ENCODE results near the gene HOMER2.
"Not testable (repeated sequence)": the region's sequence is repeated elsewhere in the genome, so short reads cannot be mapped to it uniquely, and the experiment has no call there.

The HOMER2 gene

DNA sequence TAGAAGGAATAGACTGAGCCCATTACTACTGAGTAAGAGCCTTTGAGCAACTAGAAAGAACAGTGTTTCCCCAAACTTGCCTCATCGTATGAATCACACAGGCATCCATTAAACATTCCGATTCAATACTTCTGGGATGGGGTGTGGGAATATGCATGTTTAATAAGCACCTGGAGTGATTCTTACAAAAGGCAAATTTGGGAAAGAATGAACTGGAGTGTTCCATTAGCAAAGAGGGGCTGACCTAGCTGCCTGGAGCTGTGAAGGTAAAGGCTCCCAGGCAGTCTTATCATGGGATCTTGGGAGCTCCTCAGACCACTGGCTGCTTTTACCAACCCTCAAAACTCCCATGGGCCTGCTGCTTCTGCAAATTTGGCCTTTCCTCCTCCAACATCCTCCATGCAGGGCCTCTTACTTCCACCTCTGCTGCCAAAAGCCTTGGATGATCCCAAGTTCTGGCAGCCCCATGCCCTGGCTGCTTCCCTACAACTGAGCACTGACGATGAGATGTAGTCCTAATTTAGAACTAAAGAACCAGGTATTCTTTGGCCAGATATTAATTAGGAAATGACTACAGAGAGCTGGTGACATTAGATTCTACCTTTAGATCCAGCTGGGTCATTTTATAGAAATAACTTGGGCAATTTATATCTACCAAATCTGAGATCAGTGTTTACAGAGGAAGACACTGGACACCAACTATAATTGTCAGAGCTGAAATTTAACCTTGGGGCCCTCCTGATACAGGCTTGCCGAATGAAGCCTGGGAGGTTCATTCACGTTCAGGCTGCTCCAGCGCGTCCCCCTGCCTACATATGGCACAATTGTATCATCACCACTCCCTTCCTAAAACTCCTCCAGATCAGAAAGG lies 11.2 kb upstream of the HOMER2 start:
- DNase-seq: no peak

DNA sequence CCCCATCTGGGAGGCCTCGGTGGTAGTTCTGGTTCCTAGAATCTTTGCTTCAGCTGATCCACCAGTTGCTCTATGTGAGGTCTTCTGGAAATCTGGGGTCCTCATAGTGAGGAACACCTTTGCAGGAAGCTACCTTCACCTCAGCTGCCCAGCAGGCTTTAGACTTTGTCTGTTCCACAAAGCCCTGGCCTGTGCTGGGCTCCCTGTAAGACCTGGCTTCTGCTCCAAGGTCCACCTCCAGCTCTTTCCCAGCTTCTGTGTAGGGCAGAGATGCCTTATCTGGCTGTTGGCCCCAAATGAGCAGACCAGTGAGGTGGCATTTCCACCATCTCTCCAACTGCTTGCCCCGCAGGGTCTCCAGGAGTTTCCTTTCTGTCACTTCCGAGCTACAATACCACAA lies 8.2 kb upstream of the HOMER2 start:
- no peak for DNase-seq

DNA sequence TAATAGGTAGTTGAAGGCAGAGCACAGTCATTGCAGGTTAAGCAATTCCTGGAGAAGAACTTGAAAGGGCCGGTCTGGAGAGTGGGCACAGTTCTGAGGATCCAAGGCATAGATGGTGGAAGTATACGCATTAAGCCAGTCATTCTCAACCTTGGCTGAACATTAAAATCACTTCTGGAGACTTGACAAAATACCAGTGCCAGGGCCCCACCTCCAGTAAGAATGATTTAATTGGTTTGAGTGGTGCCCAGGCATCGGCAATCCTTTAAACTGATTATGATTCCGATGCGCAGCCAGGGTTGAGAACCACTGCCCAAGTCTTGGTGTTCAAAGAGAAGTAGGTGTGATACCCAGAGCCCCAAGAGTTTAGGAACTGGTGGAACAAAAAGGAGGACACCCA lies 6.9 kb upstream of the HOMER2 start:
- no peak for DNase-seq

DNA sequence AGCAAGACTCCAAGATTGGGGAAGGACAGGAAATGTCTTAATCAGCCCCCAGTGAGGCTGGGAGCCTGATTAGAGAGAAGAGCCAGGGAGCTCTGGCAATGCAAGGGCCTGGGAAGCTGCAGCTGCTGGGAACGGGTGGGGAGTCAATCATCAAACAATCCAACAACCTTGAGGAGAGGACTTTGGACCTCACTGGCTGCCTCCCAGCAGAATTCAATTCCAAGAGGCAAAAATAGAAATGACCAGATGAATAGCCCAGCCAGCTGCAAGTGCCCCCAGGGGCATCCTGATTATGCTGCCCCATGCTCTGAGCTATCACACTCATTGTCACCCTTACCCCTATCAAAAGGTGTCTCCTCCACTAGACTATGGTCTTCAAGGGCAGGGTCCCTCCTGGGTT lies 6.1 kb upstream of the HOMER2 start:
- no peak for DNase-seq

DNA sequence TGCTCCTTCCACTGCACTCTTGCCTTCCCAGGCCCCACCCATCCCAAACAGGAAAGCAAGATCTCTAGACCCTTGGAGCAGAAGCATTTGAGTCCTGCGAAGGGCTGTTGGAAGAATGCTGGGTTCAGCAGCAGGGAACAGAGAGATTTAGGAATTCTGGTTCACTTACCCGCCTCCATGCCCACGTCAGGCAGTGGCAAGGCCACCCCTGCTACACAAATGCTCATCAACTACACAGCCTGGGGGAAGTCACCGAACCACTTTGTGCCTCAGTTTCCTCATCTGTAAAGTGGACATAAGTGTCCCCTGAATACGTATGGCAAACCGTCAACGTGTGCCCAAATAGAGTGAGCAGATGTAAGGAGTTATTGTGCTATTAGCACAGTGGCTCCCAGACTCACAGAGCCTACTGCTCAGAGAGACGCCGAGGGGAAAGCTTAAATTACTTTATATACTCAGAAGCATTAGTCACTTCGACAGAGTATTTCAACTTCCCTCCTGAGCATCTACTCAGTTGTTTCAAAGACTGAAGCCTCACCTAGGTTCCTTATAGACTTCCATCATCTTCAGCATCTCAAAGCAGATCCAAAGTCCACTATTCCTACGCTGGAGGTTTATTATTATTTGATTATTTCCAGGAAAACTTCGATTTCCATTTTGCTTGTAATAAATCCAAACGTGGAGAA lies 905 bp downstream of the HOMER2 start:
- no peak for DNase-seq

DNA sequence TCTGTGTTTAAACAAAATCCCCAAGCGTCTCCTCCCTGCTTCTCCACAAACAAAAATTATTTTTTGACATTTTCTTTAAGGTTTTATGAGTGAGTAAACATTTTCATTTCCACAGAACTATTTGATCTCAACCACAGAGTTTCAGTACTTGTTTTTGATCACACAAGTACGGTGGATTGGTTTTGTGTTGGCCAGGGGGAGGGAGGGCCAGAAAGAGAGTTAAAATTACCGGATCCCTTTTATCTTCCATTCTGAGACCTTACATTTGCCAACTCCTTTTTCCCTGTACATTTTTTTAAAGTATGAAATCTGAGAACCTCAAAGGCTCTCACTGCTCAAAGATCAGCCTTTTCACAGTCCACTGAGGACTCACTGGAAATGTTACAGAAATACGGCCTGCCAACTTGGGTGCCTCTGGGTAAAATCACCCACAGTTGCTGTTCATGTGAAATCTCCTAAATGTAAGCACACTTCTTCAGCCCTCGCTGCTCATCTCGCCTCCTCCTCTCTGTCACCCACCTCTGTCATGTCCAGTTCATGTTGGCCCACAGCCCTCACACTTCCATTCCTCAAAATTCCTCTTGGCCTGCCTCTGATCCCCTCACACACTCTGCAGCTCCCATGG lies 1.7 kb downstream of the HOMER2 start:
- no peak for DNase-seq

DNA sequence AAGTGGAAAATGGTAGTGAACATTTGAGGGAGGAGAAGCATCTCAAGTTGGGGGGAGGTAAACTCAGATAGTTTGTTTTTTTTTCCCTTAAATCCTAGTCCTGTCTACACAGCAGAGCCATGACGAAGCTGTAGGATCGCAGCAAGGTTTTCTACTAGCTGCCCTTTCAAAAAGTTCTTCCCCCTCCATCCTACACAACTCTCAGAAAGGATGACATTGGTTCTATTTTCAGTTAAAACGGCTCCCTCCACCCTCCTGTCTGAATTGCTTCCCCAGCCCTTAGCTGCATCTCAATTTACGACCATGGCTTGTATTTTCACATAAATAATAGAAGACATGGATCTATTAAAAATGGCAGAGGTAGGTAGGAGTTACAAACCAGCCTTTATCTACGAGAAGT lies 2.2 kb downstream of the HOMER2 start:
- DNase-seq: no peak

DNA sequence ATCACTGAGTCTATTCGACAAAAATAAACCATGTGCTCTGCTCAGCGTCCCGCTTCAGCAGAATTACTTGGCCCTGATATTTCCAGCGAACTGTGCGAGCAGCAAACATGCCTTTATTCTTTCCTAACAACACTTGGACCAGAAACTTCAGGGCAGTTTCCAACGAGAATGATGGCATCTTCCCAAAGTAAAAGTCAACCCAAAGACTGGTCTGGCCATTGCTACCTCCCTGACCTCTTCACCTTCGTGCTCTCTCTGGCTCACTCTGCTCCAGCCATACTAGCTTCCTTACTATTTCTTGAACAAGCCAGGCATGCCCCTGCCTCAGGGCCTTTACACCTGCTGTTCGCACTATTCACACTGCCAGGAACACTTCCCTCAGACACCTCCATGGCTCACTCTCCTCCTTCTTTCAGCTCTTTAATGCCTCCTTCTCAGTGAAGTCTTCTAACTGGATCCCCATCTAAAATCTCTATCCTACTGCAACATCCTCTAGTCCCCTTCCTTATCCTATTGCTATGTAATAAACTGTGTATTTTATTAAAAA lies 6.3 kb downstream of the HOMER2 start:
- no peak for DNase-seq

DNA sequence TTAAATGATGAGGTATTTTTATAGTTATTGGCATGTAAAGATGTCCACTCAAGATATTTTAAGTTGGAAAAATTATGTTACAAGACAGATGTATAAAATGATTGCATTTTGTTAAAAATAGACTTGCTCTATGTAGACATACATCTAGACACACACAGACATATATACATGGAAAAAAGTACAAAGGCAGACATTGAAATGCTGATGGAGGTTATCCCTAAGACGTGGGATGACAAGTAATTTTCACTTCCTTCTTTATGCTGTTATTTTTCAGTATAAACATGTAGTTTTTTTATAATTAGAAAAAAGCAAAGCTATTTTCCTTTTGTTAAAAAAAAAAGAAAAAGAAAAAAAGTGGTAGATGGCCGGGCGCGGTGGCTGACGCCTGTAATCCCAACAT lies 7.2 kb downstream of the HOMER2 start:
- no peak for DNase-seq

DNA sequence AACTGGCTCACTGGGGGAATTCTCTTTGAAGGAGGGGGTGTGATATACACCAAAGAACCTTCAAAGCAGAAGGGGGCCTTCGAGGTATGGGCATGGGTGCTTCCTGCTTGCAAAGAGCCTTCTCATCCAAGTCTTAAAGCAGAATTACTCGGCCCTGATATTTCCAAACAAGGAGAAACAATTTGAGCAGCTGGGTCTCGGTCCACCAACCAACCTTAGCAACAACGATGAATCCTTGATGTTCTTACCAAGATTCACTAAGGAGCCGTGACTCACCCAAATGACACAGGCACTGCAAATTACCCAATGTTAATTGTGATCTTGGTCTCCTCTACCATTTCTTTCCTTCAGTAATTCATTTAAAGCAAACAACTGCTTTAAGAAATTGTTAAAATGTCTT lies 7.7 kb downstream of the HOMER2 start:
- no peak for DNase-seq

DNA sequence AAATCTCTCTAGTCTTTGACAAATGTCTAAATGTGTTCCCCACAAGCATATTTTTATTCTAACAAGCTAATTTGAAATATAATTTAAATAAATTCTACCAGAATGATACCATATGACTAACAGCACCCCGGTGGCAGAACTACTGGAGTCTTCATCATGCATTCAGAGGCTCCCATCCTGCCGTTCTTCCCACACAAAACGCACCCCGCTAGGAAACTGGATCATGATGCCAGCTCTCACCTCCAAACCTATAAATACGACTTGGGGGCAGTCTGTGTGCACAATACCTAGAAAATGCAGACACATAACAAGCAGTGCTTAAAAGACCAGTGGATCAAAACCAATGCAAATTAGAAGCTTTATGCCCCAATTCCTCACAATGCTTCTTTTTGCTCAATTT lies 8.5 kb downstream of the HOMER2 start:
- DNase-seq: no peak

DNA sequence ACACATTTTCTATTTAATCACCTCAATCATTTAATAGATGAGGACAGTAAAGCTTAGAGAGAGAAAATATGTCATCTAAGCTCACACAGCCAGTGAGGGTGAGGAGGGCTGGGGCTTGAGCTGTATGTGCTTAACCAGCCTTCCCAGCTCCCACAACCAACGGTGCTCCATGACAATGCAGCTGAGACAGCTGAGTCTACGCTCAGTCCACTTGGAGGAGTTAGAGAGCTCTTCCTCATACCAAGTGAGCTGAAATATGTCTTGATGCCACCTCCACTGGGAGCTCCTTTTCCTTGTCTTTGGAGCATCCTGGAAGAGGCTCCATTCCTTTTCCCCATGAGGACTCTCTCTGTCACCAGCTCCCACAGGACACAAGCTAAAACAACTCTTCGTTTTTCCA lies 9.3 kb downstream of the HOMER2 start:
- no peak for DNase-seq

DNA sequence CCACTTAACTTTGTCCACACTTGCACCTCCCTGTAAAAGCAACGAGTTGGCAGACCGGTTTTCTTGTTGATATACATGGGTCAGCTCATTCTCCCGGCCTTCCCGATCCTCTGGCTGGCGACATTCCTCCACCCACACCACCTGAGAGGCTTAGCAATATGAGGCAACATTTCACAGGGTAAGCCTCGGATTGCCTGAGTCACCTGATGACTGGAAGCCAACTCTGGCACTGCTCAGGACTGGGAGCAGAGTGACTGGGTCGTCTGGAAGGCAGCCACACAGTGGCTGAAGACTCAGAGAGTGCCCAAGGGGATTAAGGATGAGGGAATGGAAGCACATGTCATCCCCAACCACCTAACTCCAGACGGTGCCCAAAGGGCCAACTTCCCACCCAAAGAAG lies 9.8 kb downstream of the HOMER2 start:
- no peak for DNase-seq

DNA sequence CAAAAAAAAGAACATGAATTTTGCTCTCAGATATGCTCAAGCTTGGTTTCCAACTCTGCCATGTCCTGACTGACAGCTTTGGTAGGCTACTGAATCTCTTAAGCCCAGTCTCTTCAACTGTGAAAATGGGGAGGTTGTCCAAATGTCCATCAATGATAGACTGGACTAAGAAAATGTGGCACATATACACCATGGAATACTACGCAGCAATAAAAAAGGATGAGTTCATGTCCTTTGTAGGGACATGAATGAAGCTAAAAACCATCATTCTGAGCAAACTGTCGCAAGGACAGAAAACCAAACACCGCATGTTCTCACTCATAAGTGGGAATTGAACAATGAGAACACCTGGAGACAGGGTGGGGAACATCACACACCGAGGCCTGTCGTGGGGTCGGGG lies 12.8 kb downstream of the HOMER2 start:
- DNase-seq: not testable (repeated sequence)

DNA sequence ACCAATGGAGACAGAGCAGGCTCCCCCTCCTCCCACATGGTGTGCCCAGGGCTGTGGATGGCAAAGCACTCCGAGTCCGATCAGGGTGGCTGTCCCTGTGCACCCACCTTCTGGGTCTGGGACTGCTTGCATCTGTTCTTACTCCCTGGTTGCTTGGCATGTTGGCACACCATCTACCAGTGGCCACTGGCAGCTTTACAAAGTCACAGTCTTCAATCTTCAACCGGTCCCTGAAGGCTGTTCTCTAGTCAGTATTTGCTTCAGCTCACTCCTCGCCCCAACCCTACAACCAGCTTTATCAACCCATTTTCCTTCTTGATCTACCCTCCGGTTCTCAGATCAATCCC lies 14.8 kb downstream of the HOMER2 start:
- no peak for DNase-seq

DNA sequence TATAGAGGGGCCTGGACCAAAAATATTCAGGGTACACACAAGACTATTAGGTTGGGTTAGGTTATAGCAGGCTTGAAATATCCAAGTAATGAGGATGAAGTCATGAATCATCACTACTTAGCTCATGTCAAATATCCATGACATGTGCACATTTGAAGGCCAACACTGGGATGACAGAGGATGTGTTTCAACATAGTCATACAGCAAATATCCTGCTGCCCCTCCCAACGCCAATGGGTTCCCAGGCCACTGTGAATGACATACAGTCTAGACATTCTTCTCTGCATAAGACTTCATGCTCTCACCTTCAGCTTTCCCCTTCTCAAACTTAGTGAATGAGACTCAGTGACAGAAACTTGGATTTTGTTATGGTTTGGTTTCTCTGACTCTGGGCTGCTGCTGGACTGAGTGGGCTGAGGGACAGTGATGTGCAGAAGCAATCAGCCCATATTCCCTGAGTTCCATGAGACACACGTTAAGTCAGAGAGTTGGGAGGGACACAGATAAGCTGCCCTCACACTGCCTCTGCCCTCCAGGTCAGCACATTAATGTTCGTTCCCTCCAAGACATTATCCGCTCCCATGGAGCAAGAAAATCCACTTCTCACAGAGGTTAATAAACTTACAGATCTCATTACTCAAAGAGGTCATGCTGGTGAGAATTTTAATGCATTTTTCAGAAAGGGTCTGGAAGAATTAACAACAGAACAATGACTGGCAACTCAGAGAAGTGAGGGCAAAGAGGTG lies 15.4 kb downstream of the HOMER2 start:
- no peak for DNase-seq

DNA sequence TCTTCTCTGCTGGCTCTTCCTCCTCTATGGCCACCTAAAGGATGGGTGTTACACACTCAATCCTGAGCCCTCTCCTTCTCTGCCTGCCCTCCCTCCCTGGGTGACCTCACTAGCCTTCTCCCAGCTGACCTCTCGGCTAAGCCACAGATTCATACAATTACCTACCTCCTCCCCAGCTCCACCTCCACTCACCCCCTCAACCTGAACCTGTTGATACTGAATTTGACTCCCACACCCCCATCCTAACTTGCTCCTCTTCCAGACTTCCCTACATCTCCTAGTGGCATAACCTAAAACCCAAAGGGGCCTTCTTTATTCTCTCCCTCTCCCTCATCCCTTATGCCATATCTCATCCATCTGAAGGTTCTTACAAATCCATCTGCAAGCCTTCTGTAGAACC lies 17.1 kb downstream of the HOMER2 start:
- no peak for DNase-seq

DNA sequence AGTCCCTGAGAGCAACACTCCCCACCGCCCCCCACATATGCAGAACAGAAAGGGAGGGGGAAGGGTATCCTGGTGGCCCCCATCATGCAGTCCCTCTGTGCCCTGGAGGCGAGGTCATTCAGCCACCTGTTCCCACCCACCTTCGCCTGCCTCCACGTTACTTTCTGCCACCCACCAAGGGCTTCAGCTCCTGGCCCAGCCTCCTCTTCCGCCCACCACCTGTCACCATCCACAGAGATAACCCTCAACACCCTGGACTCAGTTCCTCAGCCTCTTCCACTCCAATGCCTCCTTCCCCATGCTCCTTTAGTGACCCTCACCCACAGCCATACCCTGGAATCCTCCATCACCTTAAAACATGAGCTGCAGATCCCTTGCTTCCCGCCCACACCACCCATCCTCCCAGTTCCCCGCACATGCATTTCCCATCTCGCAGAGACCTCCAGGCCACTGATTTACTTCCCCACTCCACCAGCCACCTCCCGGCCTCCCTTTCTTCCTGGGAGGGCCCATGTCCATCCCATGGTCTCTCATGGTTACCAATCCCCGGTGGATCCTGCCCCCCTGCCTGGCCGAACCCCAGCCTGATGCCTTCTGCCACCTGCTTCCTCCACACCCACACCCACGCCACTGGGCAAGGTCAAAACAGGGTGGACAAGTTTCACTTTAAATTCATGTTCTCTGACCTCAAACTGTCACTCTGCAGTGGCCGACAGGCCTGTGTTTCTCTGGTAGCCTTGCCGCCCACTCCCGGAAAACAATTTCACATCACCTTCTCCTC lies 18.2 kb downstream of the HOMER2 start:
- no peak for DNase-seq

DNA sequence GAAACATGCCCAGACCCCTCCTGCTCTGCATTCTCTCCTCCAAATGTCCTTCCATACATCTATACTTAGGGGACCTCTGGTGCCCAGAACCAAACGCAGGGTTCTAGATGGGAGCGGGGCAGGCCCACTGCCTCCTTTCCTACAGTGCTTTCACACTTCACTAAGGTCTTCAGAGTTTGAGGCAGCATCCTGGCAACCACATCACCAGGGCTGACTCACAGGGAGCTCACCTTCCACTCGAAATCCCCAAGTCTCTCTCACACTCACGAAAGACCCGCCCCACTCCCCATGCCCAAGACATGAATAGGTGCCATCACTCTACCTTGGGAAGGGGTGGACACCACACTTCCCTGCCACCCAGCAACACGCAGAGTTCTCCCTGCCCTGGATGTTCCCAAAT lies 18.9 kb downstream of the HOMER2 start:
- no peak for DNase-seq

DNA sequence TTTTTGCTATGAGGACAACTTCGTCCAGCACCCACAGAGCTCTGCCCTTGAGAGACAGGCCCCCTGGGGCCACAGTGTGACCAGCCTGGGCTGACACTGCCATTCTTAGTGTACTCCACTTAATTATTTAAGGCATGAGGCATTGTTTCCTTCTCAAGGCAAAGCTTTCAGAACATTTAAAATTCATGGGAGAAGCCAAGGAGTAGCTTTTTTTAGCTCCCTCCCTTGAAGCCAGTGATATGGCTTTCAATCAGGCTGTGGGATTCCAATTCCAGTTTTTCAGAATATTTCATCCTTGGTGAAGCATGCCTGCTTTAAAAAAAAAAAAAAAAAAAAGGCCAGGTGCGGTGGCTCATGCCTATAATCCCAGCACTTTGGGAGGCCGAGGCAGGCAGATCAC lies 21.3 kb downstream of the HOMER2 start:
- DNase-seq: no peak

DNA sequence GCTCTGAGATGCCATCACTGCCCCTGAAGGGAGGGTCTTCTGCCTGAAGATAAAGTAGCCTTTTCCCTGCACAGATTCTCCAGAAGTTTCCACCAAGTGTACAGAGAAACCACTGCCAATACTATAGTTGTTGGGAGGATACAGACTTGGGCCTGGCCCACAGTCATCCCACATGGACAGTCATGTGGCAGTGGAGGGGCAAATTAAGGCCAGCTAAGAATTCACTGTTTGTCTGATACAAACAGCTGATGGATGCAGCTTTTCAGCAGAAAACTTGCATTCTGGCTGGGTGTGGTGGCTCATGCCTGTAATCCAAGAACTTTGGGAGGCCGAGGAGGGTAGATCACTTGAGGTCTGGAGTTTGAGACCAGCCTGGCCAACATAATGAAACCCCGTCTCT lies 22.1 kb downstream of the HOMER2 start:
- DNase-seq: no peak

DNA sequence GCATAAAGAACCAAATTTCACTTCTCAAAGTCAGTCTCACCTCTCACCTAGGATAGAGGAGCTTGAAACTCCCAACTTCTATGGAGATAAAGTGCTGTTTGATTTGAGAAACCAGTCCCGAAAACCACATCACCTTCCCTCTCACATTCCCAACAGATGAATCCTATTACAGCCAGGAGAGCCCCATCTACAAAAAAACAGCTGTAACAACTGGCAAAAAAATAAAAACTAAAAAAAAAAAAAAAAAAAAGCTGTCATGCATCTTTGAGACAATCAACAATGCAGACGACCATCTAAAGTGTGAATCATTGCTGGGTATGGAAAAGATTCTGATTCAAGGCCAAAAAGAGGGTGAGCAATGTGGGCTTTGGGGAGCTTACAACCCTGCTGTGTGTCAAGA lies 23.8 kb downstream of the HOMER2 start:
- DNase-seq: no peak
